Activated CD8-positive, alpha-beta T cell treated with anti-CD3 and anti-CD28 coated beads for 36 hours (primary cell): Measurements from ENCODE around the gene RNLS. TPM values are rescaled to one million over a fixed set of nuclear protein-coding genes. Genes with fewer than 3 reads are reported as not detected.
A peak's percentile ranks its signal among the peaks of the same experiment; 100 is the strongest.

Experiments used
- ATAC-seq: fragments of 200-7000 bp; cut with Tn5 transposase; one replicate; pipeline ENCODE4 v1.10.0; 2021; ENCODE audit warnings: mild to moderate bottlenecking, moderate library complexity
- CTCF ChIA-PET: fragments of 350-600 bp; sonication (Branson Sonifier 250); formaldehyde crosslinking; loops from one replicate; lab custom pipeline; 2021; ENCODE audit warnings: antibody characterized with exemption; lab: Charles Lee
- POLR2A ChIA-PET: fragments of 350-600 bp; sonication (Branson Sonifier 250); formaldehyde crosslinking; loops from one replicate; lab custom pipeline; 2021; ENCODE audit warnings: antibody characterized with exemption; lab: Charles Lee
- DNase-seq: peaks from one replicate; pipeline ENCODE4 v3.0.0-alpha.2; 2020
- H3K27ac Mint-ChIP-seq: one replicate; pipeline ENCODE4 v1.8.0; 2021; ENCODE audit warnings: mild to moderate bottlenecking, mixed read lengths
- H3K27me3 Mint-ChIP-seq: one replicate; pipeline ENCODE4 v1.8.0; 2021; ENCODE audit warnings: mixed read lengths
- H3K36me3 Mint-ChIP-seq: one replicate; pipeline ENCODE4 v1.8.0; 2021; ENCODE audit warnings: low read depth, mixed read lengths
- H3K4me1 Mint-ChIP-seq: one replicate; pipeline ENCODE4 v1.8.0; 2021; ENCODE audit warnings: low read depth, mixed read lengths
- H3K4me3 Mint-ChIP-seq: one replicate; pipeline ENCODE4 v1.8.0; 2021; ENCODE audit warnings: mild to moderate bottlenecking, moderate library complexity, mixed read lengths
- H3K9me3 Mint-ChIP-seq: one replicate; pipeline ENCODE4 v1.8.0; 2021; ENCODE audit warnings: mixed read lengths
- CTCF ChIP-seq: fragments of 200-600 bp; IDR thresholded peaks from one replicate; pipeline ENCODE4 v1.8.0; 2022; ENCODE audit warnings: antibody characterized with exemption, mild to moderate bottlenecking
- intact Hi-C: fragments of 100-400 bp; cut with micrococcal nuclease; formaldehyde crosslinking; loops from one replicate; pipeline ENCODE4 v1.10.0; 2022
- total RNA-seq, 2 experiments: library from RNA; stranded (reverse); gene quantifications; one replicate each; pipeline ENCODE4 v1.2.3, GENCODE V29; 2021

The RNLS gene
- total RNA-seq, 2 experiments from 2014 or later: 4.5 TPM

GRCh38 chr10:88390041-88390440 lies 193.1 kb downstream of the RNLS start:
- intact Hi-C loops: no loop called here
- CTCF ChIA-PET: interaction anchor here (1.0 to 4.3 kb wide), 17 partner anchors 14 to 572 kb away, joined by 3 to 63 read pairs (median 5); partner anchors contain the start of genes ATAD1, KLLN, PTEN and RNLS
- POLR2A ChIA-PET: interaction anchor here (1.1 kb wide), 1 partner anchor 527 kb away, joined by 3 read pairs; the partner anchor contains the start of genes KLLN and PTEN
- TF ChIP-seq CTCF: no peak
- DNase-seq (no peak), ATAC-seq (no peak)
- Mint-ChIP-seq H3K4me3 (no peak overlapping the region), H3K27ac (no peak overlapping the region), H3K9me3 (no peaks in the 10 kb centered on the region), H3K36me3 (peaks cover 7% of the 10 kb centered on the region), H3K4me1 (peaks cover 25% of the 10 kb centered on the region), H3K27me3 (no peaks in the 10 kb centered on the region)

- H3K36me3 Mint-ChIP-seq: peaks cover 5% of the 10 kb centered on the region
- no peak overlapping the region for H3K4me3 Mint-ChIP-seq
- no peak for ATAC-seq
- peaks cover 27% of the 10 kb centered on the region for H3K4me1 Mint-ChIP-seq
- no peaks in the 10 kb centered on the region for H3K27me3 Mint-ChIP-seq
- TF ChIP-seq CTCF: peak; percentile 59
- CTCF ChIA-PET: interaction anchor here (0.8 to 4.3 kb wide), 24 partner anchors 14 to 571 kb away, joined by 3 to 63 read pairs (median 4); partner anchors contain the start of genes ATAD1, KLLN, PTEN and RNLS
- POLR2A ChIA-PET: no interaction called here
- H3K9me3 Mint-ChIP-seq: no peaks in the 10 kb centered on the region
- no peak overlapping the region for H3K27ac Mint-ChIP-seq
- intact Hi-C loops: loop anchor here (5.0 to 10.0 kb wide), 4 partner anchors 117 to 527 kb away; partner anchors contain the start of genes KLLN and PTEN
- peak; percentile 41 for DNase-seq
These were observed 193.7 kb downstream of the RNLS start for GRCh38 chr10:88389456-88389855.

GRCh38 chr10:88388324-88388723 lies 194.8 kb downstream of the RNLS start:
- no peaks in the 10 kb centered on the region for H3K27me3 Mint-ChIP-seq
- H3K36me3 Mint-ChIP-seq: no peaks in the 10 kb centered on the region
- no peak overlapping the region for H3K4me3 Mint-ChIP-seq
- DNase-seq: no peak
- ChIA-PET CTCF (interaction anchor here (0.8 to 4.3 kb wide), 18 partner anchors 12 to 538 kb away, joined by 3 to 63 read pairs (median 4); partner anchors contain the start of genes KLLN and PTEN), POLR2A (interaction anchor here (1.3 kb wide), 1 partner anchor 527 kb away, joined by 4 read pairs; no protein-coding TSS in a partner anchor)
- intact Hi-C loops: loop anchor here (5.0 to 10.0 kb wide), 4 partner anchors 116 to 526 kb away; partner anchors contain the start of genes KLLN and PTEN
- TF ChIP-seq CTCF: no peak
- peaks cover 32% of the 10 kb centered on the region for H3K4me1 Mint-ChIP-seq
- H3K9me3 Mint-ChIP-seq: peaks cover under 1% of the 10 kb centered on the region
- H3K27ac Mint-ChIP-seq: no peak overlapping the region
- ATAC-seq: no peak

- peaks cover 29% of the 10 kb centered on the region for H3K4me1 Mint-ChIP-seq
- H3K36me3 Mint-ChIP-seq: peaks cover 3% of the 10 kb centered on the region
- ATAC-seq (peak; percentile 34), DNase-seq (no peak)
- no peak overlapping the region for H3K4me3 Mint-ChIP-seq
- ChIA-PET CTCF (interaction anchor here (0.7 to 4.3 kb wide), 11 partner anchors 10 to 537 kb away, joined by 3 to 63 read pairs (median 3); partner anchors contain the start of genes KLLN and PTEN), POLR2A (interaction anchor here (0.6 to 1.4 kb wide), 4 partner anchors 21 to 568 kb away, joined by 3 to 4 read pairs (median 3); no protein-coding TSS in a partner anchor)
- intact Hi-C loops: loop anchor here (5.0 to 10.0 kb wide), 4 partner anchors 115 to 525 kb away; partner anchors contain the start of genes KLLN and PTEN
- TF ChIP-seq CTCF: no peak
- H3K9me3 Mint-ChIP-seq: peaks cover 5% of the 10 kb centered on the region
- H3K27ac Mint-ChIP-seq: no peak overlapping the region
- H3K27me3 Mint-ChIP-seq: no peaks in the 10 kb centered on the region
These were observed 196.0 kb downstream of the RNLS start for GRCh38 chr10:88386821-88387773.
